ENCODE data around the gene IFTAP. TPM values are rescaled to one million over a fixed set of nuclear protein-coding genes. Genes with fewer than 3 reads are reported as not detected.
"Not testable (repeated sequence)": the region's sequence is repeated elsewhere in the genome, so short reads cannot be mapped to it uniquely, and the experiment has no call there.

Gene IFTAP
- total RNA-seq, result 1 to 10 TPM in 1 of 2 experiments, under 1 TPM in 1; 0.75 to 1.7 TPM

- ChIA-PET POLR2A (no interaction called here), CTCF (no interaction called here)
- Mint-ChIP-seq H3K4me1 (peaks cover 3% of the 10 kb centered on the region), H3K36me3 (ENCODE audit: low read depth) (no peaks in the 10 kb centered on the region), H3K27ac (no peak within 1 kb of the TSS), H3K4me3 (peak within 1 kb of the TSS; percentile 74), H3K27me3 (peaks cover 38% of the 10 kb centered on the region), H3K9me3 (no peaks in the 10 kb centered on the region)
- peak; percentile 17 for DNase-seq
Observed at GRCh38 chr11:36594316-36594989, at the start of gene IFTAP. IFTAP (plus strand) TSS chr11:36594502; CDS start chr11:36610104, 15,602 bp downstream.

DNA sequence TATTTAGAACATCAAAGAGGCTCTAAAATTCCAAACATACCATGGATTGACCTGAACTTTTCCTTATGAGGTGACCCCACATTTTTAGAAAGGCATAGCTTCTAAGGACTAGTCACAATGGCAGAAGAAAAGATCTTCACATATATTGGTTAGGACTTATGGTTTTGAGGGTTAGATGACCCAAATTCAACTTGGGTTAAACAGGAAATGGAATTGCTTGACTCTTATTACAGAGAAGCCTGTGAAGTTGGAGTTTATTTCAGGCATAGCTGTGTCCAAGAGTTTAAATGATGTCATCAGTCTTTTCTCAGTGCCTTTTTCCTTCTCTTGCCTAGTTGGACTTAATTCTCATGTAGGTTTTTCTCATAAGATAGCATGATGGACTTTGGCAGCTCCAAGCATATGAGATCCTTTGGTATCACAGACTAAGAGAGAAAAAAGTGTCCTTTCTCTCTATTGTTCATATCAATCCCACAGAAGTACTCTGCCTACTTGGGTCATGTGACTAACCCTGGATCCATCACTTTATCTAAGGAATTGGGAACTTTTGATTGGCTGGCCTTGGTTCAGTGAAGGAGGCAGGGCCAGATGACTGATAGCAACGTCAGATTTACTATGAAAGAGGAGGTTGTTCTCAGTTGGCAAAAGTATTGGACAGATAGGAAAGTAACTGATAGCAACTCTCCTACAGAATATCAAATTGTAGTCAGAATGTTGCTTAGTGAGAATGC is 43.8 kb upstream of the IFTAP start:
- ChIA-PET POLR2A (no interaction called here), CTCF (interaction anchor here (1.6 kb wide), 1 partner anchor 13 kb away, joined by 5 read pairs; no protein-coding TSS in a partner anchor)
- no peak overlapping the region for H3K4me3 Mint-ChIP-seq
- H3K9me3 Mint-ChIP-seq, result no peaks in the 10 kb centered on the region
- H3K4me1 Mint-ChIP-seq, result no peaks in the 10 kb centered on the region
- peaks cover 31% of the 10 kb centered on the region for H3K27me3 Mint-ChIP-seq
- H3K27ac Mint-ChIP-seq, result no peak overlapping the region
- H3K36me3 Mint-ChIP-seq (ENCODE audit: low read depth), result no peaks in the 10 kb centered on the region
- DNase-seq, result no peak

GRCh38 chr11:36557390-36557789 is 36.9 kb upstream of the IFTAP start:
- H3K27ac Mint-ChIP-seq; CTCF ChIA-PET; DNase-seq; H3K36me3 Mint-ChIP-seq (ENCODE audit: low read depth); H3K4me3 Mint-ChIP-seq; H3K9me3 Mint-ChIP-seq; POLR2A ChIA-PET: not testable (repeated sequence)
- peaks cover 18% of the 10 kb centered on the region for H3K27me3 Mint-ChIP-seq
- H3K4me1 Mint-ChIP-seq, result peaks cover 22% of the 10 kb centered on the region

DNA sequence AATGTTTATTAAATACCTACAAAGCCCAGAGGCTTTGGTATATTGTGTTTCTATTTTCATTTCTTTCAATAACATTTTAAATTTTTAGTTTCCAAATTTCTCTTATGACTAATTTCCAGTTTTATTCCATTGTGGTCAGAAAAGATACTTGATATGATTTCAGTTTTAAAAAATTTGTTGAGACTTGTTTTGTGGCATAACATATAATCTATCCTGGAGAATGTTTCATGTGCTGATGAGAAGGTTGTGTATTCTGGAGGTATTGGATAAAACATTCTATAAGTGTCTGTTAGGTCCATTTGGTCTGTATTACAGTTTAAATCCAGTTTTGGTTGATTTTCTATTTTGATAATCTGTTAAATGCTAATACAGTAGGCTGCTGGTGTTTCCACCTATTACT is 36.3 kb upstream of the IFTAP start:
- H3K27ac Mint-ChIP-seq, result no peak overlapping the region
- no peak for DNase-seq
- H3K9me3 Mint-ChIP-seq, result peaks cover 5% of the 10 kb centered on the region
- H3K36me3 Mint-ChIP-seq (ENCODE audit: low read depth), result peaks cover 5% of the 10 kb centered on the region
- POLR2A ChIA-PET, result no interaction called here
- H3K4me1 Mint-ChIP-seq, result peaks cover 22% of the 10 kb centered on the region
- peaks cover 19% of the 10 kb centered on the region for H3K27me3 Mint-ChIP-seq
- CTCF ChIA-PET, result no interaction called here
- peak overlapping the region; percentile 40 for H3K4me3 Mint-ChIP-seq

DNA sequence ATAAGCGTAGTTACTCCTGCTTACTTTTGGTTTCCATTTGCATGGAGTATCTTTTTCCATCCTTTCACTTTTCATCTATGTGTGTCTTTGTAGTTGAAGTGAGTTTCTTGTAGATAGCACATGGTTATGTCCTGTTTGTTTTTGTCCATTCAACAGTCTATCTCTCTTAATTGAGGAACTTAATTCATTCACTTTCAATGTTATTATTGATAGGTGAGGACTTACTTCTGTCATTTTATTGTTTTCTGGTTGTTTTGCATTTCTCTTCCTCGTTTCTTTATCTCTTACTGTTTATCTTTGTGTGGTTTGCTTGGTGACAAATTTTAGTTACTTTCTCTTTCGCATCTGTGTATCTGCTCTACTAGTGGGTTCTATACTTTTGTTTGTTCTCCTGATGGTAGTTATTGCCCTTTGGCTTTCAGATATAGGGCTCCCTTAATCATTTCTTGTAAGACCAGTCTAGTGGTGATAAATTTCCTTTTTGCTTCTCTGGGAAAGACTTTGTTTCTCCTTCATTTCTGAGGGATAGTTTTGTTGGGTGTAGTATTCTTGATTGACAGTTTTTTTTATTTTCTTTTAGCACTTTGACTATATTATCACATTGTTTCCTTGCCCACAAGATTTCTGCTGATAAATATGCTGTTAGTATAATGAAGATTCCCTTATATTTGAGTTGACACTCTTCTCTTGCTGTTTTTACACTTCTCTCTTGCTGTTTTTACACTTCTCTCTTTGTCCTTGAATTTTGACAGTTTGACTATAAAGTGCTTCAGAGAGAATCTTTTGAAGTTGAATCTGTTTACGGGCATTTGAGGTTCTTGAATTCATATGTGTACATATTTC is 35.5 kb upstream of the IFTAP start:
- Mint-ChIP-seq H3K27ac (peak overlapping the region; percentile 10), H3K27me3 (peaks cover 21% of the 10 kb centered on the region), H3K4me1 (peaks cover 22% of the 10 kb centered on the region), H3K4me3 (peak overlapping the region; percentile 40), H3K36me3 (ENCODE audit: low read depth) (peaks cover 5% of the 10 kb centered on the region), H3K9me3 (peaks cover 5% of the 10 kb centered on the region)
- no peak for DNase-seq
- POLR2A ChIA-PET, result no interaction called here
- CTCF ChIA-PET, result interaction anchor here (0.6 to 8.5 kb wide), 2 partner anchors 49 to 188 kb away, joined by 3 to 151 read pairs; partner anchors contain the start of gene TRAF6

GRCh38 chr11:36564376-36565030 is 29.8 kb upstream of the IFTAP start:
- POLR2A ChIA-PET, result no interaction called here
- Mint-ChIP-seq H3K36me3 (ENCODE audit: low read depth) (peaks cover 5% of the 10 kb centered on the region), H3K4me3 (no peak overlapping the region), H3K27me3 (peaks cover 52% of the 10 kb centered on the region), H3K9me3 (peaks cover 5% of the 10 kb centered on the region), H3K27ac (no peak overlapping the region), H3K4me1 (peaks cover 4% of the 10 kb centered on the region)
- CTCF ChIA-PET, result interaction anchor here (1.0 to 8.5 kb wide), 17 partner anchors 11 to 298 kb away, joined by 3 to 151 read pairs (median 4); partner anchors contain the start of gene TRAF6
- peak; percentile 45 for DNase-seq

DNA sequence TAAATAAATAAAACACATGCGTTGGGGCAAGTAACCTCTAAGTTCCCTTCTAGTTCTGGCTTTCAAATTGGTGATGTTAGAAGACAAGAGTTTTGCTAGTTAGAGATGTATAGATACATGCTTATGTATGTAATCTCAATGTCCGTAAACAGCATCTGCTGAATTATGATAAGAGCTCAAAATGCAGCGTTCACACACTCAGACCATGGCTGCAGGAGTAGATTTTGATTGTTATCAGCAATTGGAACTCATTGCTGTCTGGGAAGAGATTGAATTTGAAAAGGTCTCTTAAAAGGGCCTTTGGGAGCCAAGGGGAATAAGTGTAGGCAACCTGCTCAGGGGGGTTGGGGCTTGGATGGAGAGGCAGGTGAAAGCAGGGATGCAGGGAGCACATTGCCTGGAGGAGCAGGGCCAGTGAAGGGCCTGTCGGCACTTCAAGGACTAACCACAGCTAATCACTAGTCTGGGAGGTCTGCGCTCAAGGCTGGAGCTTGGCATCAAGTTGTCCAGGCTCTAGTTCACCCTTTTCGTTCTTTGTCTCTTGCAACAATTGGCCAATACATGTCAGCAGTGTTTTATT is 29.2 kb upstream of the IFTAP start:
- H3K27ac Mint-ChIP-seq, result no peak overlapping the region
- POLR2A ChIA-PET, result no interaction called here

DNA sequence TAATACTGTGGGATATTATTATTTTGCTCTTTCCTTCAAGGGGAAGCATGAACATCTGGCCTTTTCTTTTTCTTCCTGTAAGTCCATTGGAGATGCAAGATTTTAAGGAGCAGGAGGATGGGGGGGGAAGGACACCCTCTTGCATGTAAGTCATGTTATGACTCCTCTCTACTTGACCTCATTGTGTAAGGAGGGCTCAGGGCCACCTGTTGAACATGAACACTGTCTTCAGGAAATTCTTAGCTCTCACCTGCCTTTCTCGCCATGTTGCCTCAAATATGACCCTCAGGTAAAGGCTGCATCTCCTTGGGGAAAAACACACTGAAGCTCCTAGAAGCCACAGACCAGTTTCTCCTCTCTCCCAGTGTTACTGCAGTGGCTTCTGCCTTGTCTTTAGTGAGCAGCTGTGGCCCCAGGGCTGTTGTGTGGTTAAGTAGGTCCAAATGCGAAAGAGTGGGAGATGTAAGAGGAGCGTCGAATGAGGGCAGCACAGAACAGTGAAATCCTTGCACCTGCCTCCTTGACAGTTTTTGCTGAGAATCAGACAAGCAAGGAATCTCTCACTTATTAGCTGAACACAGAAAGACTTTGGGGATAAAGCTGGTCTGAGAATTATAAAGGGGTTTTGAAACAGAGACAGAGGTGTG is 27.8 kb upstream of the IFTAP start:
- Mint-ChIP-seq H3K27me3 (peaks cover 51% of the 10 kb centered on the region), H3K4me1 (no peaks in the 10 kb centered on the region), H3K4me3 (no peak overlapping the region), H3K36me3 (ENCODE audit: low read depth) (no peaks in the 10 kb centered on the region), H3K9me3 (no peaks in the 10 kb centered on the region), H3K27ac (no peak overlapping the region)
- ChIA-PET POLR2A (no interaction called here), CTCF (interaction anchor here (0.9 to 8.5 kb wide), 3 partner anchors 24 to 180 kb away, joined by 3 to 151 read pairs (median 3); no protein-coding TSS in a partner anchor)
- no peak for DNase-seq

More for the DNA sequence above, 29.2 kb upstream of the IFTAP start:
- no peaks in the 10 kb centered on the region for H3K4me1 Mint-ChIP-seq
- H3K4me3 Mint-ChIP-seq, result no peak overlapping the region
- H3K9me3 Mint-ChIP-seq, result no peaks in the 10 kb centered on the region
- H3K36me3 Mint-ChIP-seq (ENCODE audit: low read depth), result no peaks in the 10 kb centered on the region
- H3K27me3 Mint-ChIP-seq, result peaks cover 46% of the 10 kb centered on the region
- CTCF ChIA-PET, result interaction anchor here (0.8 to 8.5 kb wide), 16 partner anchors 10 to 299 kb away, joined by 3 to 151 read pairs (median 4); partner anchors contain the start of gene TRAF6
- no peak for DNase-seq

GRCh38 chr11:36567694-36568093 is 26.6 kb upstream of the IFTAP start, which contains the start of gene RAG1:
RAG1 (plus strand) TSS chr11:36568007; CDS start chr11:36573305, 5,298 bp downstream.
- DNase-seq, result no peak
- Mint-ChIP-seq H3K36me3 (ENCODE audit: low read depth) (no peaks in the 10 kb centered on the region), H3K27me3 (peaks cover 57% of the 10 kb centered on the region), H3K27ac (no peak within 1 kb of the TSS), H3K4me3 (no peak within 1 kb of the TSS), H3K4me1 (no peaks in the 10 kb centered on the region), H3K9me3 (no peaks in the 10 kb centered on the region)
- ChIA-PET CTCF (interaction anchor here (1.0 to 1.3 kb wide), 2 partner anchors 172 to 179 kb away, joined by 4 to 8 read pairs; no protein-coding TSS in a partner anchor), POLR2A (no interaction called here)

- Mint-ChIP-seq H3K27ac (no peak overlapping the region), H3K9me3 (no peaks in the 10 kb centered on the region), H3K27me3 (peaks cover 55% of the 10 kb centered on the region), H3K4me1 (no peaks in the 10 kb centered on the region), H3K4me3 (no peak overlapping the region), H3K36me3 (ENCODE audit: low read depth) (no peaks in the 10 kb centered on the region)
- POLR2A ChIA-PET, result no interaction called here
- no peak for DNase-seq
- CTCF ChIA-PET, result interaction anchor here (1.0 to 1.3 kb wide), 2 partner anchors 171 to 178 kb away, joined by 4 read pairs; no protein-coding TSS in a partner anchor
Observed at GRCh38 chr11:36569095-36569494, 25.2 kb upstream of the IFTAP start.

GRCh38 chr11:36574486-36574885 is 19.8 kb upstream of the IFTAP start:
- DNase-seq, result no peak
- Mint-ChIP-seq H3K36me3 (ENCODE audit: low read depth) (no peaks in the 10 kb centered on the region), H3K4me1 (no peaks in the 10 kb centered on the region), H3K9me3 (no peaks in the 10 kb centered on the region), H3K4me3 (no peak overlapping the region), H3K27me3 (peaks cover 38% of the 10 kb centered on the region), H3K27ac (no peak overlapping the region)
- ChIA-PET CTCF (interaction anchor here (6.3 kb wide), 1 partner anchor 11 kb away, joined by 27 read pairs; no protein-coding TSS in a partner anchor), POLR2A (no interaction called here)

All from activated CD4-positive, alpha-beta memory T cell treated with anti-CD3 and anti-CD28 coated beads, Interleukin-2, amount 10 ng/mL, durations not matched to agents 7 days and 5 days (primary cell).